ENCODE data around the gene MAPKAP1. TPM values are rescaled to one million over a fixed set of nuclear protein-coding genes. Genes with fewer than 3 reads are reported as not detected.
A peak's percentile ranks its signal among the peaks of the same experiment; 100 is the strongest.

The MAPKAP1 gene
- total and polyA plus RNA-seq, 8 donors, result 49.5 to 89.5 (median 56.2) TPM

GRCh38 chr9:125747765-125748445 is 40.9 kb upstream of the MAPKAP1 start:
- intact Hi-C loops (cut with DNase I), result no loop called here
- peak overlapping the region; percentile 87 to 89 for H3K27ac ChIP-seq
- peak; percentile 2 for ATAC-seq
- H3K27me3 ChIP-seq, result no peaks in the 10 kb centered on the region
- peaks cover 13 to 37% of the 10 kb centered on the region in 2 donors for H3K4me1 ChIP-seq
- peak overlapping the region; percentile 82 to 93 for H3K4me3 ChIP-seq
- no peaks in the 10 kb centered on the region for H3K36me3 ChIP-seq
- no peak for TF ChIP-seq CTCF (IDR thresholded peaks at IDR 0.05)
- H3K9me3 ChIP-seq, result no peaks in the 10 kb centered on the region
- peak in 2 of 4 donors; percentile 63 to 92 for DNase-seq

GRCh38 chr9:125747053-125747764 is 40.2 kb upstream of the MAPKAP1 start, which contains the start of gene PBX3:
TSS of gene PBX3 (plus strand) at chr9:125747373.
- Histone ChIP-seq H3K9me3 (no peaks in the 10 kb centered on the region), H3K4me3 (peak within 1 kb of the TSS; percentile 82 to 93), H3K4me1 (peaks cover 13 to 36% of the 10 kb centered on the region in 2 donors), H3K27ac (peak within 1 kb of the TSS; percentile 87 to 89), H3K27me3 (no peaks in the 10 kb centered on the region), H3K36me3 (no peaks in the 10 kb centered on the region)
- no peak for TF ChIP-seq CTCF (IDR thresholded peaks at IDR 0.05)
- peak; percentile 4 for ATAC-seq
- peak; percentile 51 to 92 (median 60) for DNase-seq
- intact Hi-C loops (cut with DNase I), result no loop called here

GRCh38 chr9:125746774-125747052 is 39.7 kb upstream of the MAPKAP1 start:
- Histone ChIP-seq H3K27me3 (no peaks in the 10 kb centered on the region), H3K4me3 (peak overlapping the region; percentile 48 to 61), H3K36me3 (no peaks in the 10 kb centered on the region), H3K27ac (peak overlapping the region; percentile 68 to 87), H3K4me1 (peaks cover 8 to 32% of the 10 kb centered on the region in 2 donors), H3K9me3 (no peaks in the 10 kb centered on the region)
- no peak for TF ChIP-seq CTCF (IDR thresholded peaks at IDR 0.05)
- intact Hi-C loops (cut with DNase I), result no loop called here
- no peak for DNase-seq
- ATAC-seq, result no peak

GRCh38 chr9:125746017-125746773 is 39.2 kb upstream of the MAPKAP1 start:
- Histone ChIP-seq H3K36me3 (no peaks in the 10 kb centered on the region), H3K4me3 (peak overlapping the region; percentile 48 to 61), H3K9me3 (no peaks in the 10 kb centered on the region), H3K27me3 (no peaks in the 10 kb centered on the region), H3K4me1 (peaks cover 7 to 32% of the 10 kb centered on the region in 2 donors), H3K27ac (peak overlapping the region; percentile 68 to 87)
- ATAC-seq (peak; percentile 95), DNase-seq (peak; percentile 91 to 100 (median 94))
- TF ChIP-seq CTCF (IDR thresholded peaks at IDR 0.05), result no peak
- intact Hi-C loops (cut with DNase I), result no loop called here

GRCh38 chr9:125745682-125746016 is 38.6 kb upstream of the MAPKAP1 start:
- Histone ChIP-seq H3K27ac (peak overlapping the region; percentile 68 to 87), H3K27me3 (no peaks in the 10 kb centered on the region), H3K9me3 (no peaks in the 10 kb centered on the region), H3K4me1 (peaks cover 7 to 26% of the 10 kb centered on the region in 2 donors), H3K36me3 (no peaks in the 10 kb centered on the region), H3K4me3 (peak overlapping the region; percentile 48 to 61)
- DNase-seq (no peak), ATAC-seq (no peak)
- TF ChIP-seq CTCF (IDR thresholded peaks at IDR 0.05), result no peak
- intact Hi-C loops (cut with DNase I), result no loop called here
